ENCODE results near the gene FIP1L1. TPM values are rescaled to one million over a fixed set of nuclear protein-coding genes. Genes with fewer than 3 reads are reported as not detected.

The FIP1L1 gene
- total RNA-seq, 2 experiments from 2014 or later, result 79.5 to 80.6 TPM

GRCh38 chr4:53484911-53485657, 107.6 kb downstream of the FIP1L1 start:
- H3K9me3 Mint-ChIP-seq (ENCODE audit: low read depth), result no peaks in the 10 kb centered on the region
- no peak for ATAC-seq
- CTCF ChIA-PET, result no interaction called here
- H3K27me3 Mint-ChIP-seq, result peaks cover 44% of the 10 kb centered on the region
- H3K4me1 Mint-ChIP-seq, result no peaks in the 10 kb centered on the region
- H3K27ac Mint-ChIP-seq, result no peak overlapping the region
- no peak for DNase-seq
- H3K36me3 Mint-ChIP-seq, result no peaks in the 10 kb centered on the region
- H3K4me3 Mint-ChIP-seq, result no peak overlapping the region

- DNase-seq (no peak), ATAC-seq (no peak)
- H3K36me3 Mint-ChIP-seq, result no peaks in the 10 kb centered on the region
- no peak overlapping the region for H3K27ac Mint-ChIP-seq
- H3K4me3 Mint-ChIP-seq, result no peak overlapping the region
- CTCF ChIA-PET, result no interaction called here
- no peaks in the 10 kb centered on the region for H3K4me1 Mint-ChIP-seq
- H3K9me3 Mint-ChIP-seq (ENCODE audit: low read depth), result no peaks in the 10 kb centered on the region
- peaks cover 46% of the 10 kb centered on the region for H3K27me3 Mint-ChIP-seq
These were observed 108.2 kb downstream of the FIP1L1 start for GRCh38 chr4:53485658-53486040.

- H3K36me3 Mint-ChIP-seq, result no peaks in the 10 kb centered on the region
- ATAC-seq (no peak), DNase-seq (no peak)
- no peak overlapping the region for H3K27ac Mint-ChIP-seq
- H3K4me1 Mint-ChIP-seq, result no peaks in the 10 kb centered on the region
- H3K27me3 Mint-ChIP-seq, result peaks cover 36% of the 10 kb centered on the region
- H3K9me3 Mint-ChIP-seq (ENCODE audit: low read depth), result no peaks in the 10 kb centered on the region
- no peak overlapping the region for H3K4me3 Mint-ChIP-seq
- CTCF ChIA-PET, result no interaction called here
These were observed 110.3 kb downstream of the FIP1L1 start for GRCh38 chr4:53487766-53488165.

- Mint-ChIP-seq H3K36me3 (no peaks in the 10 kb centered on the region), H3K27ac (no peak overlapping the region), H3K9me3 (ENCODE audit: low read depth) (no peaks in the 10 kb centered on the region), H3K4me3 (no peak overlapping the region), H3K27me3 (peaks cover 31% of the 10 kb centered on the region), H3K4me1 (no peaks in the 10 kb centered on the region)
- CTCF ChIA-PET, result interaction anchor here (1.1 kb wide), 1 partner anchor 35 kb away, joined by 3 read pairs; no protein-coding TSS in a partner anchor
- no peak for DNase-seq
- no peak for ATAC-seq
These were observed 111.9 kb downstream of the FIP1L1 start for GRCh38 chr4:53489279-53489889.

- no peaks in the 10 kb centered on the region for H3K9me3 Mint-ChIP-seq (ENCODE audit: low read depth)
- H3K4me1 Mint-ChIP-seq, result no peaks in the 10 kb centered on the region
- no peak overlapping the region for H3K4me3 Mint-ChIP-seq
- peaks cover 27% of the 10 kb centered on the region for H3K27me3 Mint-ChIP-seq
- CTCF ChIA-PET, result interaction anchor here (0.6 to 1.1 kb wide), 3 partner anchors 11 to 36 kb away, joined by 3 to 4 read pairs (median 3); no protein-coding TSS in a partner anchor
- no peak for ATAC-seq
- no peak overlapping the region for H3K27ac Mint-ChIP-seq
- DNase-seq, result no peak
- H3K36me3 Mint-ChIP-seq, result no peaks in the 10 kb centered on the region
These were observed 112.9 kb downstream of the FIP1L1 start for GRCh38 chr4:53490161-53490956.

GRCh38 chr4:53490965-53491622, 113.7 kb downstream of the FIP1L1 start:
- Mint-ChIP-seq H3K4me3 (no peak overlapping the region), H3K27ac (no peak overlapping the region), H3K4me1 (no peaks in the 10 kb centered on the region), H3K36me3 (no peaks in the 10 kb centered on the region), H3K9me3 (ENCODE audit: low read depth) (no peaks in the 10 kb centered on the region), H3K27me3 (peaks cover 23% of the 10 kb centered on the region)
- CTCF ChIA-PET, result interaction anchor here (1.1 kb wide), 1 partner anchor 10 kb away, joined by 4 read pairs; no protein-coding TSS in a partner anchor
- ATAC-seq (no peak), DNase-seq (no peak)

- Mint-ChIP-seq H3K9me3 (ENCODE audit: low read depth) (no peaks in the 10 kb centered on the region), H3K27me3 (peaks cover 8% of the 10 kb centered on the region), H3K4me1 (no peaks in the 10 kb centered on the region), H3K36me3 (no peaks in the 10 kb centered on the region), H3K4me3 (no peak overlapping the region), H3K27ac (no peak overlapping the region)
- CTCF ChIA-PET, result no interaction called here
- no peak for DNase-seq
- ATAC-seq, result no peak
These were observed 117.4 kb downstream of the FIP1L1 start for GRCh38 chr4:53494851-53495250.

- Mint-ChIP-seq H3K4me3 (no peak overlapping the region), H3K9me3 (ENCODE audit: low read depth) (no peaks in the 10 kb centered on the region), H3K4me1 (no peaks in the 10 kb centered on the region), H3K27me3 (no peaks in the 10 kb centered on the region), H3K36me3 (no peaks in the 10 kb centered on the region), H3K27ac (no peak overlapping the region)
- DNase-seq, result no peak
- ATAC-seq, result no peak
- CTCF ChIA-PET, result no interaction called here
These were observed 120.2 kb downstream of the FIP1L1 start for GRCh38 chr4:53497487-53498244.

- H3K36me3 Mint-ChIP-seq, result no peaks in the 10 kb centered on the region
- no peaks in the 10 kb centered on the region for H3K27me3 Mint-ChIP-seq
- H3K27ac Mint-ChIP-seq, result no peak overlapping the region
- ATAC-seq (no peak), DNase-seq (no peak)
- H3K4me3 Mint-ChIP-seq, result no peak overlapping the region
- no peaks in the 10 kb centered on the region for H3K9me3 Mint-ChIP-seq (ENCODE audit: low read depth)
- no peaks in the 10 kb centered on the region for H3K4me1 Mint-ChIP-seq
- CTCF ChIA-PET, result no interaction called here
These were observed 121.3 kb downstream of the FIP1L1 start for GRCh38 chr4:53498706-53499105.

- Mint-ChIP-seq H3K27me3 (no peaks in the 10 kb centered on the region), H3K9me3 (ENCODE audit: low read depth) (no peaks in the 10 kb centered on the region), H3K27ac (no peak overlapping the region), H3K36me3 (no peaks in the 10 kb centered on the region), H3K4me1 (no peaks in the 10 kb centered on the region), H3K4me3 (no peak overlapping the region)
- ATAC-seq (no peak), DNase-seq (no peak)
- CTCF ChIA-PET, result no interaction called here
These were observed 122.3 kb downstream of the FIP1L1 start for GRCh38 chr4:53499791-53500190.

- H3K4me1 Mint-ChIP-seq, result no peaks in the 10 kb centered on the region
- no peak overlapping the region for H3K4me3 Mint-ChIP-seq
- H3K36me3 Mint-ChIP-seq, result no peaks in the 10 kb centered on the region
- CTCF ChIA-PET, result interaction anchor here (1.9 kb wide), 1 partner anchor 10 kb away, joined by 4 read pairs; no protein-coding TSS in a partner anchor
- H3K27me3 Mint-ChIP-seq, result peaks cover 2% of the 10 kb centered on the region
- DNase-seq (no peak), ATAC-seq (no peak)
- no peaks in the 10 kb centered on the region for H3K9me3 Mint-ChIP-seq (ENCODE audit: low read depth)
- no peak overlapping the region for H3K27ac Mint-ChIP-seq
These were observed 123.1 kb downstream of the FIP1L1 start for GRCh38 chr4:53500546-53500945.

GRCh38 chr4:53501561-53501960, 124.1 kb downstream of the FIP1L1 start:
- Mint-ChIP-seq H3K4me1 (no peaks in the 10 kb centered on the region), H3K9me3 (ENCODE audit: low read depth) (no peaks in the 10 kb centered on the region), H3K27me3 (peaks cover 5% of the 10 kb centered on the region), H3K36me3 (no peaks in the 10 kb centered on the region), H3K4me3 (no peak overlapping the region), H3K27ac (no peak overlapping the region)
- DNase-seq, result no peak
- CTCF ChIA-PET, result interaction anchor here (1.9 kb wide), 1 partner anchor 11 kb away, joined by 4 read pairs; no protein-coding TSS in a partner anchor
- ATAC-seq, result no peak
